Measurements from ENCODE around the gene BNIP3.

Gene BNIP3

GRCh38 chr10:131963811-131964210, 17.9 kb downstream of the BNIP3 start:
- H2AK5ac ChIP-seq (ENCODE audit: low read length) = no peak overlapping the region
- H3K4ac ChIP-seq (ENCODE audit: low read depth, low read length) = no peak overlapping the region
- H2BK120ac ChIP-seq (ENCODE audit: insufficient read depth, low read length, poor library complexity) = no peak overlapping the region
- no peak overlapping the region for H4K12ac ChIP-seq (ENCODE audit: low read depth, low read length)
- no peaks in the 10 kb centered on the region for H3K4me1 ChIP-seq (ENCODE audit: control insufficient read depth in 1 of 2, insufficient read depth in 2 of 2, low read length in 2 of 2)
- H3K4me3 ChIP-seq (ENCODE audit: low read depth, low read length) = no peak overlapping the region
- H2AFZ ChIP-seq (ENCODE audit: insufficient read depth, low read length, poor library complexity) = no peak overlapping the region
- no peaks in the 10 kb centered on the region for H3K79me1 ChIP-seq (ENCODE audit: low read length)
- no peak overlapping the region for H2BK12ac ChIP-seq (ENCODE audit: low read length)
- H2BK5ac ChIP-seq (ENCODE audit: low read depth, low read length, poor library complexity) = no peak overlapping the region
- peaks cover 31 to 38% of the 10 kb centered on the region in 2 experiments for H3K36me3 ChIP-seq (ENCODE audit: control insufficient read depth in 1 of 2, insufficient read depth in 2 of 2, low read length in 2 of 2)
- whole genome bisulfite sequencing (ENCODE audit: extremely low coverage, insufficient coverage, insufficient read length) = no CpG with 5 or more reads among the region's 9 CpGs
- H3K4me2 ChIP-seq (ENCODE audit: low read length) = no peak overlapping the region
- no peak overlapping the region for H4K91ac ChIP-seq (ENCODE audit: low read depth, low read length)
- no peak overlapping the region for H3K23ac ChIP-seq (ENCODE audit: low read length)
- H3K14ac ChIP-seq (ENCODE audit: low read length) = no peak overlapping the region
- no peaks in the 10 kb centered on the region for H3K79me2 ChIP-seq (ENCODE audit: control insufficient read depth, insufficient read depth, low read length, poor library complexity)
- peaks cover 4% of the 10 kb centered on the region for H3K9me3 ChIP-seq (ENCODE audit: insufficient read depth, low read depth, low read length)
- no peak overlapping the region for H3K9ac ChIP-seq (ENCODE audit: low read length)
- H3K27ac ChIP-seq (ENCODE audit: low read depth, low read length) = no peak overlapping the region
- H3K18ac ChIP-seq (ENCODE audit: low read length) = no peak overlapping the region
- DNase-seq = no peak
- no peak overlapping the region for H4K8ac ChIP-seq (ENCODE audit: low read depth, low read length)
- no peaks in the 10 kb centered on the region for H3K27me3 ChIP-seq (ENCODE audit: insufficient read depth, low read length)

GRCh38 chr10:131963350-131963749, 18.4 kb downstream of the BNIP3 start:
- no peak for DNase-seq
- WGBS (ENCODE audit: extremely low coverage, insufficient coverage, insufficient read length) = no CpG with 5 or more reads among the region's 20 CpGs
- Histone ChIP-seq H3K36me3 (ENCODE audit: control insufficient read depth in 1 of 2, insufficient read depth in 2 of 2, low read length in 2 of 2) (peaks cover 32 to 39% of the 10 kb centered on the region in 2 experiments), H3K27me3 (ENCODE audit: insufficient read depth, low read length) (no peaks in the 10 kb centered on the region), H4K12ac (ENCODE audit: low read depth, low read length) (no peak overlapping the region), H2BK5ac (ENCODE audit: low read depth, low read length, poor library complexity) (no peak overlapping the region), H2AFZ (ENCODE audit: insufficient read depth, low read length, poor library complexity) (no peak overlapping the region), H3K79me2 (ENCODE audit: control insufficient read depth, insufficient read depth, low read length, poor library complexity) (no peaks in the 10 kb centered on the region), H3K9me3 (ENCODE audit: insufficient read depth, low read depth, low read length) (peaks cover 4% of the 10 kb centered on the region), H3K4me3 (ENCODE audit: low read depth, low read length) (no peak overlapping the region), H2BK12ac (ENCODE audit: low read length) (no peak overlapping the region), H3K79me1 (ENCODE audit: low read length) (no peaks in the 10 kb centered on the region), H3K27ac (ENCODE audit: low read depth, low read length) (no peak overlapping the region), H2AK5ac (ENCODE audit: low read length) (no peak overlapping the region), H3K14ac (ENCODE audit: low read length) (no peak overlapping the region), H3K4me1 (ENCODE audit: control insufficient read depth in 1 of 2, insufficient read depth in 2 of 2, low read length in 2 of 2) (no peaks in the 10 kb centered on the region), H3K9ac (ENCODE audit: low read length) (no peak overlapping the region), H3K18ac (ENCODE audit: low read length) (no peak overlapping the region), H2BK120ac (ENCODE audit: insufficient read depth, low read length, poor library complexity) (no peak overlapping the region), H4K8ac (ENCODE audit: low read depth, low read length) (no peak overlapping the region), H3K4me2 (ENCODE audit: low read length) (no peak overlapping the region), H4K91ac (ENCODE audit: low read depth, low read length) (no peak overlapping the region), H3K23ac (ENCODE audit: low read length) (no peak overlapping the region), H3K4ac (ENCODE audit: low read depth, low read length) (no peak overlapping the region)

GRCh38 chr10:131961777-131962662, 19.7 kb downstream of the BNIP3 start:
- H3K23ac ChIP-seq (ENCODE audit: low read length) = no peak overlapping the region
- no peak overlapping the region for H3K4ac ChIP-seq (ENCODE audit: low read depth, low read length)
- H3K27me3 ChIP-seq (ENCODE audit: insufficient read depth, low read length) = no peaks in the 10 kb centered on the region
- peaks cover 45 to 52% of the 10 kb centered on the region in 2 experiments for H3K36me3 ChIP-seq (ENCODE audit: control insufficient read depth in 1 of 2, insufficient read depth in 2 of 2, low read length in 2 of 2)
- no peaks in the 10 kb centered on the region for H3K79me2 ChIP-seq (ENCODE audit: control insufficient read depth, insufficient read depth, low read length, poor library complexity)
- H3K18ac ChIP-seq (ENCODE audit: low read length) = no peak overlapping the region
- no peak overlapping the region for H3K14ac ChIP-seq (ENCODE audit: low read length)
- no peak overlapping the region for H4K91ac ChIP-seq (ENCODE audit: low read depth, low read length)
- no peak overlapping the region for H2AK5ac ChIP-seq (ENCODE audit: low read length)
- DNase-seq = no peak
- H3K4me2 ChIP-seq (ENCODE audit: low read length) = no peak overlapping the region
- no CpG with 5 or more reads among the region's 32 CpGs for WGBS (ENCODE audit: extremely low coverage, insufficient coverage, insufficient read length)
- H3K4me3 ChIP-seq (ENCODE audit: low read depth, low read length) = no peak overlapping the region
- no peak overlapping the region for H3K27ac ChIP-seq (ENCODE audit: low read depth, low read length)
- no peak overlapping the region for H2AFZ ChIP-seq (ENCODE audit: insufficient read depth, low read length, poor library complexity)
- H2BK120ac ChIP-seq (ENCODE audit: insufficient read depth, low read length, poor library complexity) = no peak overlapping the region
- H4K12ac ChIP-seq (ENCODE audit: low read depth, low read length) = no peak overlapping the region
- H3K4me1 ChIP-seq (ENCODE audit: control insufficient read depth in 1 of 2, insufficient read depth in 2 of 2, low read length in 2 of 2) = no peaks in the 10 kb centered on the region
- peaks cover 4% of the 10 kb centered on the region for H3K9me3 ChIP-seq (ENCODE audit: insufficient read depth, low read depth, low read length)
- no peak overlapping the region for H2BK5ac ChIP-seq (ENCODE audit: low read depth, low read length, poor library complexity)
- no peaks in the 10 kb centered on the region for H3K79me1 ChIP-seq (ENCODE audit: low read length)
- H3K9ac ChIP-seq (ENCODE audit: low read length) = no peak overlapping the region
- no peak overlapping the region for H2BK12ac ChIP-seq (ENCODE audit: low read length)
- H4K8ac ChIP-seq (ENCODE audit: low read depth, low read length) = no peak overlapping the region

- Histone ChIP-seq H2BK12ac (ENCODE audit: low read length) (no peak overlapping the region), H3K79me2 (ENCODE audit: control insufficient read depth, insufficient read depth, low read length, poor library complexity) (no peaks in the 10 kb centered on the region), H4K8ac (ENCODE audit: low read depth, low read length) (no peak overlapping the region), H2BK5ac (ENCODE audit: low read depth, low read length, poor library complexity) (no peak overlapping the region), H2BK120ac (ENCODE audit: insufficient read depth, low read length, poor library complexity) (no peak overlapping the region), H4K12ac (ENCODE audit: low read depth, low read length) (no peak overlapping the region), H3K18ac (ENCODE audit: low read length) (no peak overlapping the region), H3K9me3 (ENCODE audit: insufficient read depth, low read depth, low read length) (peaks cover 5% of the 10 kb centered on the region), H3K4ac (ENCODE audit: low read depth, low read length) (no peak overlapping the region), H3K27ac (ENCODE audit: low read depth, low read length) (no peak overlapping the region), H2AK5ac (ENCODE audit: low read length) (no peak overlapping the region), H3K14ac (ENCODE audit: low read length) (no peak overlapping the region), H3K4me1 (ENCODE audit: control insufficient read depth in 1 of 2, insufficient read depth in 2 of 2, low read length in 2 of 2) (no peaks in the 10 kb centered on the region), H3K4me2 (ENCODE audit: low read length) (no peak overlapping the region), H4K91ac (ENCODE audit: low read depth, low read length) (no peak overlapping the region), H3K23ac (ENCODE audit: low read length) (no peak overlapping the region), H3K9ac (ENCODE audit: low read length) (no peak overlapping the region), H3K4me3 (ENCODE audit: low read depth, low read length) (no peak overlapping the region), H3K36me3 (ENCODE audit: control insufficient read depth in 1 of 2, insufficient read depth in 2 of 2, low read length in 2 of 2) (peaks cover 51 to 55% of the 10 kb centered on the region in 2 experiments), H2AFZ (ENCODE audit: insufficient read depth, low read length, poor library complexity) (no peak overlapping the region), H3K79me1 (ENCODE audit: low read length) (no peaks in the 10 kb centered on the region), H3K27me3 (ENCODE audit: insufficient read depth, low read length) (no peaks in the 10 kb centered on the region)
- DNase-seq = no peak
- no CpG with 5 or more reads among the region's 26 CpGs for WGBS (ENCODE audit: extremely low coverage, insufficient coverage, insufficient read length)
Measured at GRCh38 chr10:131961047-131961776, 20.5 kb downstream of the BNIP3 start.
